H1 (cell line): ENCODE measurements around the gene GTPBP1. TPM values are rescaled to one million over a fixed set of nuclear protein-coding genes. Genes with fewer than 3 reads are reported as not detected.

Source experiments
- POLR2A ChIP-seq, 2 experiments: IDR thresholded peaks; 1 replicate in 1 of 2; 2 replicates in 1 of 2; pipeline ENCODE4 v1.6.1; 2011; ENCODE audit warnings: low read depth in 2 of 2, low read length in 2 of 2, mild to moderate bottlenecking in 2 of 2; ENCODE audit errors: control extremely low read depth in 1 of 2
- RFX5 ChIP-seq: IDR thresholded peaks from 2 replicates; pipeline ENCODE4 v1.6.1; 2011; ENCODE audit warnings: low read depth, low read length, improper control_type of control experiment, borderline replicate concordance
- SIRT6 ChIP-seq: IDR thresholded peaks from one replicate; pipeline ENCODE4 v1.7.1; 2012; ENCODE audit warnings: low read length, inconsistent platforms
- polyA plus RNA-seq, 7 experiments: library from polyadenylated mRNA; depleted of rRNA in 3 of 7; stranded (reverse) in 5 of 7; unstranded in 2 of 7; fragments of >200 nt in 5 of 7; fragments of 200-250 nt in 2 of 7; gene quantifications; 1 replicate in 5 of 7; 2 replicates in 1 of 7; 4 replicates in 1 of 7; pipeline versions ENCODE4 v1.2.1 to v1.2.3, GENCODE V29; 2011 to 2013; ENCODE audit warnings: missing spikeins in 2 of 7, mixed read lengths in 2 of 7
- total RNA-seq: library from RNA; stranded (reverse); fragmentation: NEBNext Ultra II Directional; extraction: Animal tissue kit (Norgen Biotek cat#: 25700); gene quantifications from 2 replicates; pipeline ENCODE4 v1.2.1, GENCODE V29; 2021

GTPBP1 gene
- total and polyA plus RNA-seq, 2 of the 8 experiments (the other 6 are each of a cell fraction or from before 2014, with no cell fraction given), result 53.1 to 91.8 TPM

GRCh38 chr22:38767313-38767712 is 61.6 kb downstream of the GTPBP1 start (continued):
- TF ChIP-seq POLR2A (IDR thresholded peaks at IDR 0.05; ENCODE audit: control extremely low read depth in 1 of 2, low read depth in 2 of 2, low read length in 2 of 2), result no peak
- no peak for TF ChIP-seq SIRT6
- no peak for TF ChIP-seq RFX5
- TF ChIP-seq, all 59 proteins: peak for 0
